NCI-H1436 treated with DMSO at 0.1 percent for 48 hours (cell line): Measurements from ENCODE around the gene SHCBP1.
"Not testable (repeated sequence)": the region's sequence is repeated elsewhere in the genome, so short reads cannot be mapped to it uniquely, and the experiment has no call there.

Source experiments
- DNase-seq: peaks from one replicate; lab custom pipeline; 2025; lab: John Stamatoyannopoulos, UW

The SHCBP1 gene

GRCh38 chr16:46621006-46621933 lies at the start of gene SHCBP1:
Gene SHCBP1, minus strand, starts transcription at chr16:46621379. Its CDS starts 20 bp downstream, at chr16:46621359.
- DNase-seq, result peak; percentile 45

- no peak for DNase-seq
These were observed 40.9 kb upstream of the SHCBP1 start for GRCh38 chr16:46662123-46662522.

GRCh38 chr16:46658925-46659324 lies 37.7 kb upstream of the SHCBP1 start:
- DNase-seq, result no peak

GRCh38 chr16:46651305-46651704 lies 30.1 kb upstream of the SHCBP1 start:
- no peak for DNase-seq

DNA sequence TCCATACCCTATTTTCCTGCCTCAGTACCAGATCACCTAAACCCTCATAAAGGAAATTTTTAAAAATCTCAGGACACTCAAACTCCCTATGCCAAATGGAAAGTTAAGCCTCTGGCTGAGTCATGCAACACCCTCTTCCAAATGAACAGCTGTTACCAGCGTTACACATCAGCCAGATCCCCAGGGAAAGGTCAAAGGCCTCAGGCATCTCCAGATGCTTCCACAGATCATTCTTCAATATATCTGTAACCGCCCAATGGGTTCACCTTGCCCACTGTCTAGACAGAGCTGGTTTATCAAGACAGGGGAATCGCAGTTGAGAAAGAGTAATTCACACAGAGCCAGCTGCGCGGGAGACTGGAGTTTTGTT lies 29.1 kb upstream of the SHCBP1 start:
- no peak for DNase-seq

DNA sequence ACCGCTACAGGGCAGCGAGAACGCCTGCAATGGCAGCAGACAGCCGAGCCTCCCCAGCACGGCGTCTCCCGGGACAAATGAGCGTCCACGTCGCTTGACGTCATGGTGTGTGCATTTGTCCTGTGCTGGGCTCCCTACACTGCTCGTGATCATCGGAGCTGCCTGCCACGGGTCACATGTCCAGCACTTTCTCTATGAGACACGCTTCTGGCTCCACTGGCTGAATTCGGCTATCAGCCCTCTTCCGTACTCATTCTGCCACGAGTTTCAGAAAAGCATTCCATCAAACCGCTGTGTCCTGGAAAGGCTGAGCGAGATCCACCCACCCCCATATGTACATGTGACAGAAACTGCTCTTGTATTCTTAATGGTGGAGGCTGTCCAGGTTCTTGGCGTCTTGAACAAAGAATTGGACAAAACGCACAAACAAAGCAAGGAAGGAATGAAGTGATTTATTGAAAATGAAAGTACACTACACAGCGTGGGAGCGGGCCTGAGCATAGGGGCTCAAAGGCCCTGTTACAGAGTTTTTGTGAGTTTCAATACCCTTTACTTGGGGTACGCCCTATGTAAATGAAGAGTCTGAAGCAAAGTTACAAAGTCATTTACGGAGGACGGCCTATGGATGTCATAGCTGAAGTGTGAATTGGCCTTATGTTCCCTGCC lies 28.5 kb upstream of the SHCBP1 start:
- DNase-seq, result no peak

GRCh38 chr16:46648656-46649055 lies 27.5 kb upstream of the SHCBP1 start:
- no peak for DNase-seq

DNA sequence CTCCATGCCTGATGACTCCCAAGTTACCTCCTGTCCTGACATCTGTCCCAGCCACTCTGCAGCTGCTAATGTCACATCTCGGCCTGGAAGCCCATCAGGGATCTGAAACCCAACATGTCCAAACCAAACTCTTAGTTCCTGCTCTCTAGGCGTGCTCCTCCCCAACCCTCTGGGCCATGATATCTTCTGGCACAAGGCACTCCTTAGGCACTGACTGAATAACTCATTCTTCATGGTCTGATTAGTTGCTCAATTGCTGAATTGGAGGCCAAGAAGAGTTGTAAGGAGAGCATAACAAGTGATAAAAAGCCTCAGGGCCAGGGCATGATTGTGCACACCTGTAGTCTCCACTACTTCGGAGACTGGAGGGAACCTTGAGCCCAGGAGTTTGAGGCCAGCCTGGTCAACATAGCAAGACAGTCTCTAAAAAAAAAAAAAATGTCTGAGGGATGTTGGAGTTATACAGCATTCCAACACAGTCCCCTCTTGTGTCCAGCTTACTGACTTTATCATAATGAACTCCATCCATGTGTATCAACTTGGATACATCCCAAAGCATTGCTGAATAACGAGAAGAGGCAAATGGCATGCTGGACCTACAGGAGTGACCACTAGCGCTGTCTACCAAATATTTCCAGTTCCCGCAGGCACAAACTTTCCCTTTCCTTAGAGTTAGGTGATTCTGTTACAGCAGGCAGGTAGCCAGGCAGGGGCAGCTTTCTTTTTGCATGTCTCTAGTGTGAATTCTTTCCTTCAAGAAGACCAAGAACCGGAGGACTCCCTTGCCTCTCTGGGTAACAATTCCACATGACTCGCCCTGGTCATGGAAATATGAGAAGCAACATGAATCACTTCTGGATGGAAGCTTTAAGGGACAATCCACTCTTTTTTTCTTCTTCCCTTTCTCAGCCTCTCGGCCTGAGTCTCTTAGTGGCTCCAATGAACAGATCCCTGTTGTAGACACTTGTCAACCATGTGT lies 18.1 kb upstream of the SHCBP1 start:
- no peak for DNase-seq

GRCh38 chr16:46632778-46633733 lies 11.9 kb upstream of the SHCBP1 start:
- no peak for DNase-seq

DNA sequence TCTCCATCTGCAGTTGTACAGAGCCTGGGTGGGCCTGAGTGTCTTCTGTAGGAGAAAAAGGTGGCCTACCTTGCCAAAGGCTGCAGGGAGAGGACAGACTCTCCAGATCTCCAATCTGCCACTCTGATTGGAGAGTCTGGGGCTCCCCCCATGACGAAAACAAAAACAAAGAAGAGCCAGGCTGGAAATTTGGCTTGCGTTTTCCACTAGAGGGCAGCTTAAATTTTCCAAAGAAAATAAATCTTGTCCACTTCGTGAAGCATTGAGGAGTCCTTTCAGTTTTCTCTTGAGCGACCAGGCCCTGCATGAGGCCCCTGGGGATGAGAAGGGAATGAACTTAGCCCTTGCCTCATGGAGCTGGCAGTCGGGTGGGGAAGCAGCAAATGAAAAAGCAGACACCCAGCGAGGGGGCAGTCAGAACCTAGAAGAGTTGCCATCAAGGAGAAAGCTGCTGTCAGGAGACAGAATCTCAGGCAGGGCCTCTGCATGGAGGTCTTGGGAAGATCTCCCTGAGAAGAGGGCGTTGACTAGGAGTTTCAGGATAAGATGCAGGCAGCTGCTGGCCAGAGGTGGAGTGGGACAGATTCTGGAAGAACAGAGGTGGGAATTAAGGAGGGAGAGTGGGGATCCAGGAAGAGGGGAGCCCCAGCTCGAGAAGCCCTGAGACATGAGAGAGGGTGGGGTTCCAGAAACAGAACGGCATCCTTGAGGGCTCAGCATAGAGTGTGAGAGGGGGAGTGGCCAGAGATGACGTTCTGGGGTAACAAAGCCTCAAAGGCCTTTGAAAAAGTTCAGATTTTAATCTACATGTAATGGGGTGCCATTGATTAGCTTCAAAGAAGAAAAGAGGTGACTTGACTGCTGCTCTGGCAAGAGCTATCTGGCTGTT lies 8.4 kb upstream of the SHCBP1 start:
- DNase-seq, result no peak

DNA sequence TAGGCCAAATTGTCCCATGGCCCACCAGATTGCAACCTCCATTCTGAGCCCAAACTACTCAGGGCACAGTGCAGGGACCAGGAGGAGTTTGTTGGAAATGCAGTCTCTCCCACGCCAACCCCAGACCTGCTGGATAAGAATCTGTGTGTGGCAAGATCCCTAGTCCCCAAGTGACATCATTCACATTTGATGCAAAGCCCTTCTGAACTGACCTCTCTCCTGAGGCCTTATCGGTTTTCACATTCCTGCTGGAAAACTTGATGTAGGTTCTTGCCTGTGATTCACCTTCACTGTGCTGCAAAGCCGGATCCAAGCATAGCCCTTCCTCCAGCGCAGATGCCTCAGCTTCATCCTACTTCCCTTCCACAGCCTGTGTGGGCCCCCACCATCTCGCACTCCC lies 6.6 kb upstream of the SHCBP1 start:
- no peak for DNase-seq

DNA sequence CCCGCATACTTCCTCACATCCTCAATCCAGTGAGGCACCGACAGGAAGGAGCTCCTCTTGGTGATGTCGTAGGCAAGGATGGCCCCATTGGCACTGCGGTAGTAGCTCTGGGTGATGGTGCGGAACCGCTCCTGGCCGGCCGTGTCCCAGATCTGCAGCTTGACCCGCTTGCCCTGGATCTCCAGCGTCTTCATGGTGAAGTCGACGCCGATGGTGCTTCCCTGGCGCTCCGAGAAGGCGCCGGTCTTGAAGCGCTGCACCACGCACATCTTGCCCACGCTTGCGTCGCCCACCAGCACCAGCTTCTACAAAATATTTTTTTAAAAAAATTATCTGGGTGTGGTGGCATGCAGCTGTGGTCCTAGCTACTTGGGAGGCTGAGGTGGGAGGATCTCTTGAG lies 5.5 kb upstream of the SHCBP1 start:
- not testable (repeated sequence) for DNase-seq

- not testable (repeated sequence) for DNase-seq
These were observed 3.7 kb upstream of the SHCBP1 start for GRCh38 chr16:46624862-46625261.

- not testable (repeated sequence) for DNase-seq
These were observed 2.5 kb upstream of the SHCBP1 start for GRCh38 chr16:46623707-46624106.

GRCh38 chr16:46623246-46623645 lies 2.1 kb upstream of the SHCBP1 start:
- DNase-seq, result not testable (repeated sequence)

DNA sequence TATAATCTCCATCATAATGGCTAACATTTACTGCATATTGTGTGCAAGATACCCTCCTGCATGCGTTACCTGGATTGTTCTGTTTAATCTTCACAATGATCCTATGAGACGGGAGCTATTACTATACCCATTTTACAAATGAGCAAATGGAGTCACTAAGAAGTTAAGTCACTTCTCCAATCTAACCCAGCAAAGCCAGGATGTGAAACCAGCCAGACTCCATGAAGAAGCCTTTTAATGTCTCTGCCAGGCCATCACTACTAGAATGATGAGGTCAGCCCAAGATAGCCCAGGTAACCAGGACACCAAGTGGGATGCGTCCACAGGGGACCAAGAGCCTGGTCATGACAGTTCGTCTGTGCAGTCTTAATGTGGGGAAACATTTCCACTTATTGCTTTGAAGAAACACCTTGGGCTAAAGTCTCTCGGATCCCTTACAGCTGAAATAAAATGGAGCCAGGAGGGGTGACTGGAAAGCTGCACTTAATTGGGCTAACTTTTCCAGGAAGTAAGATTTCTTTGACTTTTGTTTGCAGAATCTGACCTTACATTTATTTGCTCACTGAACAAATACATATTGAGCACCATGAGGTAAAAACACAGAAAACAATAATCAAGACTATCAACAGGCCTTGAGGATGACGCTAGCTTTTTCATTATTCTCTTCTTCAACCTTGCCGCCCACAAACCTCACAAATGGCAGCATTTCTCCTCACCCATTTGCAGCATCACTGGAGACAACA lies 926 bp upstream of the SHCBP1 start:
- no peak for DNase-seq

DNA sequence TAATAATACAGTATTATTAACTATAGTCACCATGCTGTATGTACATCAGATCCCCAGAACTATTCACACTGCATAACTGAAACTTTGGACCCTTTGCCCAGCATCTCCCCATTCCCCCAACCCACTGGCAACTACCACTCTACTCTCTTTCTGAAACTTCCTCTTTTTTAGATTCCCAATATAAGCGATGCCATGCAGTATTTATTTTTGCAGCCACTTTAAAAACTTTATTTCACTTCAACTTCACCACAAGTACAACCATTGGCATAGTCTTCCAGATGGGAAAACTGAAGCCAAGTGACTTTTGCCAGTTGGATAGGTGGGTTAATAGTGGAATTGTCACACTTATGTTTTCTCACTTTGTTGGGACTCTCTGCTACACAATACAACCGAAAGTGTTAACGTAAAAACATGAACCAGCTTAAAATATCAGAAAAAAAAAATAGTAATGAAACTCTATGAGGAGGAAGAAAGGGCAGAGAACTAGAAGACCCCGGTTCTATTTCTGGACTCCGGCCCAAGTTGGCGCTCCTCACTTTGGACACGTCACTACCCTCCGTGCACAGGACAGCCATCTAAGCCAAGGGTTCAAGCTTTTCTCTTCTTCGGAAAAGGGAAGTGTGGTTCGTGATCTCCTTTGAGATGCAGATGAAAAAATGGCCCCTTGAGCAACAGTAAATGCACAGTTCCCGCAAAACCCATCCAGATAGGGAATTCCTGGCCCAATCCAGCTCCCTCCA lies 743 bp downstream of the SHCBP1 start:
- no peak for DNase-seq

GRCh38 chr16:46618516-46618915 lies 2.7 kb downstream of the SHCBP1 start:
- no peak for DNase-seq
